NCI-H1092 treated with DMSO at 0.1 percent for 48 hours (cell line): ENCODE results near the gene TLCD1.
A peak's percentile ranks its signal among the peaks of the same experiment; 100 is the strongest.
"Not testable (repeated sequence)": the region's sequence is repeated elsewhere in the genome, so short reads cannot be mapped to it uniquely, and the experiment has no call there.

Experiments
- DNase-seq: peaks from one replicate; lab custom pipeline; 2025; lab: John Stamatoyannopoulos, UW

The TLCD1 gene

DNA sequence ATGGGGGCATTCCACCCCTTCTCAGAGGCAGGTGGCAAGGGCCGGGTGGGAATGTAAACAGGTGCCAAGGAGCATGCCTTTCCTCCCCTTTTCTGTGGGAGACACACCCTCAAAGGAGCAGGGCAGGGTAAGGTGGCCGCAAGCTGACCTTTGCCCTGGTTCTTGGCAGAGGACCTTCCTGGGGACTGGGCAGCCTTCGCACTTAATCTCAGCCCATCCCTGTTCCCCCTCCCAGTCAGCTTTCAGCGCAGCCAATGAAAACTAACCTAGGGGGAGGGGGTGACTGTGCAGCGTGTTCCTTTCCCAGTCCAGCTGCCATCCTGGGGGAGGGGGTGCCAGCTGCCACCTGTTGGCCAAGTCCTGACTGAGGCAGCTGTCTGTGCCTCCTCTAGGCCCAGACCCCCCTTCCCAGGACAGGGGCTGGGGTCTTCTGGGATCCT is 20.6 kb upstream of the TLCD1 start:
- peak; percentile 69 for DNase-seq

DNA sequence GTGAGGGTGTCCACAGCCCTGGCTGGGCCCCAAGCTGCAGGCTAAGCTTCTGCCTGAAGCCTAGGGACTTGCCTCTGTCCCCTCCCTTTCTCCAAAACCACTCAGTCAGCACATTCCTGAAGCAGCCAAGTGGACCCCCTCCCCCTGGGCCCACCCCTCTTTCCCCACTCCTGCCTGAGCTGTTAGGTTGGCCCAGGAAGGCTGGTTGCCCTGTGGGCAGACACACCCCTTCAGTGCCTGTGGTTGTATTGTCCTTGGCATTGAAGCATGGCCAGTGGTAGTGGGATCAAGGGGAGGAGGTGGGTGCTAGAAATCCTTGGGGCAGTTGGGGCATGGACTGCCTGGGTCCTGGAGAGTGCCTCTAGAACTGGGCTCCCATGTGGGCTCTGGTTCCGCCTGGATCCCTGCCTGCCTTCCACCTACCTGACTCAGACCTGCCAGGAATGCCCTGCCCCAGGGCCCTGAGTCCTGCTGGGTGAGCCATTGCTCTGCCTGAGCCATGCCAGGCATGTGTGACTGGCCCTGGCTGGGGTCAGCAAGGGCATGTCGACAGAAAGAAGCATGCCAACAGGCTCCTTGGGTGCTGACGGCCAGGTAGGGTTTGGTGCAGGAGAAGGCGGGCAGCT is 19.9 kb upstream of the TLCD1 start:
- DNase-seq: no peak

DNA sequence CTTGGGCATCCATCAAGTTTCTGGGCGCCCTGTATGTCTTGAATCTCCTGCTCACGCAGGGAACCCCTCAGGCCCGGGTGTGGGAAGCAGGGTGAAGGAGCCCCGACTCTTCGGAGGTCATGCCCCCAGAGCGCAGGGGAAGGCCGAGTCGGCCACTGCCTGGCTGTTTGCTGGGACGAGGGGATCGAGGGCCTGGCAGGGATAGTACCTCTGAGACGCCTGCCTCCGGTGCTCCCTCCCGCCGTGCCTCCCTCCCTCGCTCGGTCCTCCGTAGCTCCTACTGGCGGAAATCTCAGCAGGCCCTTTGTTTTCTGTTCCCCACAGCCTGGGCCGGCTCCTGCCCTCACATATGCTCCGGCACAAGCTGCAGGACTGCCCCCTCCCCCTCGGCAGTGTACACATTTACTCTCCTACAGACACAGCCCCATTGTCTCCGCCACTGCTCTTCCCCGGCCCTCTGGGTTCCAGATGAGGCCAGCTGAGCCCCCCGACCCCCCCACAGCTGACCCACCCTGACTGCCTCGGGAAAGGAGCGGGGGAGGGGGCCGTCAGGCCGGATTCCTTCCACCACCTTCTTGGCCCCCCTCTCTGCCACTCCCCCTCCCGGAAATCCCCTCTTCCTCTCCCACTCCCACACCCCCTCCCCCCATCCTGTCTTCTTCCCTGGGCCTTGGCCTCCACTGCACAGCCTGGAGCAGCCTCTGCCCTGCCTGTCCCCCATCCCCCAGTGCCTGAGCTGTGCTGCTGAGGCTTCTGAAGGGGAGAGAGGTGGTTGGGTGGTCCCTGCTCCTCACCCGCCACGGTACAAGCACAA is 19.1 kb upstream of the TLCD1 start:
- DNase-seq: peak; percentile 48

DNA sequence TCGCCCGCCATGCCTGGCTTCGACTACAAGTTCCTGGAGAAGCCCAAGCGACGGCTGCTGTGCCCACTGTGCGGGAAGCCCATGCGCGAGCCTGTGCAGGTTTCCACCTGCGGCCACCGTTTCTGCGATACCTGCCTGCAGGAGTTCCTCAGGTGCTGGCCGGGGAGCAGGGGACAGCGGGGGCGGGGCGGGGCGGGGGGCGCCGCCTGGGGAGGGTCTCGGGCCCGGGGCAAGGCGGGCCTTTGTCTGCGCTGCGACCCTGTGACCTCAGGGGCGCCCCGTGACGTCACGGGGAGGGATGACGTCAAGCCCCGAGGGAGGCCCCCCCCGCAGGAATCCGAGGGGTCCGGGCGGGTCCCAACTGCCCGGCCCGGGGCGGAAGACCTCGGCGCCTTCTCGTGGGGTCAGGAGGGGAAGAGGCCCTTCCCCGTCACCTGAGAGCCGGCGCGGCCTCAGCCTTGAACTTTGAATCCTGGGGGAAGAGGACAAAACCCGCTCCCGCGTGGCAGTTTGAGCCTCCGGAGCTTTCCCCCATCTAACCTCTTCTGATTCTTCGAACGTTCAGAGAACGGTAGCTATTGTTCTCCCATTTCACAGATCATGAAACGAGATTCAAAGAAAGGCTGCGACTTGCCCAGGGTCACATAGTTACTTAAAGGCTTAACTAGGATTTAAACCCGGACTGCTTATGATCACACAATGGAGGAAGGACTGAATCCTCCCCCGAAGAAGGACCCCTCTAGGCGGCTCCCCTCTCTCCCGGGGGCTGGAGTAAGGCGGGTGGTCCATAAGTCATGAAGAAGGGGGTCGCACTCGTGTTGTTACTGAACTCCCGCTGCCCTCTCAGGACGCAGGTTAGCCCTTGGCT is 18.3 kb upstream of the TLCD1 start:
- DNase-seq: peak; percentile 25

DNA sequence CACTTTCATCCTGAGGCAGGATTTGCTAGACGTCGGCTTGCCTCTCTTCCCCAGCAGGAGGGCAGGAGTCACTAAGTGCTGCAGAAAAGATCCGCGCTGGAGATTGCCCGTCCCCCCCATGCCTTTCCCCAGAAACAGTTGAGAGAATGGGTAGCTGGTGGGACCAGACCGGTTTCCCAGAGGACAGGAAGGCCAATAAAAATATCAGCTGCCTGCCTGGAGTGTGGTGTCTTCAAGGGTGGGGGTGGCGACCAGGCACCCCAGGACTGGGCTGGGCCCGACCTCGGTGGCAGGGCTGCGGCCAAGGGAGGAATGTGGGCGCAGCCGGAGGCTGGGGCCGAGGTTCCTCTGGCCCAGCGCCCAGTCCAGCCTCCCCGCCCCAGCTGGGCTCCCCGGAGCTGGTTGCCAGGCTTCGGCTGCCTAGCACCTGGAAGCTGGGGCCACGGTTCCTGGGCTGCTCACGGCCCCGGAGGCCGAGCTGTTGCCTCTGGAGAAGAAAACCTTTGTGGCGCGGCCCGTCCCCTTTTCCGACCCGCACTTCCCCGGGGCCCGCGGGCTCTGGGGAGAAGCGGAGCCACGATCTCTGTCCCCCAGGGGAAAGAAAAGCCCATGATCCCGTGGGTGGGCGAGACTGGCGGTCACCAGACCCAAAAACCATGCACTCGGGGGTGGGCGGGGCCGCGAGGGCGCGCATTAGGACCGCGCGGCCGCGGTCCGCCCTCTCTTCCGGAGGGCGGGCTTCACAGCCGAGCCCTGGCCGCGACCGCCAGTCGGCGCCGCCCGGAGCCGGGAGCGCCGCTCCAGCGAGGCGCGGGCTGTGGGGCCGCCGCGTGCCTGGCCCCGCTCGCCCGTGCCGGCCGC is 17.4 kb upstream of the TLCD1 start, which contains the start of gene TRAF4:
Gene TRAF4 (plus strand): TSS at position 769 of the 861 bp plus-strand sequence. CDS start 102 bp downstream, outside the sequence.
- DNase-seq: peak; percentile 80

DNA sequence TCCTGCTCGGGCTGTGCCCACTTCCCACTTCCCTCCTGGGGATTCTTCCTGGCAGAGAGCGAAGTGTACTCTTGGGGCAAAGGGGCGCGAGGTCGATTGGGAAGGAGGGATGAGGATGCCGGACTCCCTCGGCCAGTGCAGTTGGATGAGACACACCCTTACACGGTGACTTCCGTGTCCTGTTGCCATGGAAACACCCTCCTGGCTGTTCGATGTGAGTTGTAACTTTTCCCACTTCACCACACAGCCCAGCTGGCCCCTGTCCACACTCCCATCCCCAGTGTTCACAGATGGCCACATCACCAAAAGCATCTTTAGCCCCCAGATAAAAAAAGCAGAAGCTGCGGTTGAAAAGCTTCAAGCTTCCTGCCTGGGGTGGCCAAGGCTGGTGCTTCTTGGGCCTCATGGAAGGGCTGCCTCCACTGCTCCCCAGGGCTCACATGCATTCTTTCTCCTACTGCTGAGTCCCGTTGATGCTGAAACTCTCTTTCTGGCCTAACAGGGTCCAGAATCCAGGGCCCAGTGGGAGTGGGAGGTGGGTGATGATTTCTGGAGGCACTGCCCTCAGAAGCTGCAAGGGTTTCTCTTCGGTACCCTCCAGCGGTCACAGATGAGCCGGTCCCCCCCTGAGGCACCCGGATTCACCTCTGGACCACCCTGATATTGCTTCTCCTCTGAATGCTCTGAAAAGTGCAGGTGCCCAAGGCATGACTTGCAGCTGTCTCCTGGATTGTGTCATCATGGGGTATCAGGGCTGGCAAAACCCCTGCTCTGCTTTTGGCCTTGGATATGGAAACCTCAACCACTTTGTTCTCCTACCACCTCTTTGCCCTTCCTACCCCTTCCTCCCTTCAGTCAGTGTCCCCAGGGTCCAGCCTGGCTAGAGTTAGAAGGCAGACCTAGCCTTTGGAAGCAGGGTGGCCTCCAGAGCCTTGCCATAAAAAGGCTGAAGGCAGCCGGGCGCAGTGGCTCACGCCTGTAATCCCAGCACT is 15.6 kb upstream of the TLCD1 start:
- DNase-seq: no peak

DNA sequence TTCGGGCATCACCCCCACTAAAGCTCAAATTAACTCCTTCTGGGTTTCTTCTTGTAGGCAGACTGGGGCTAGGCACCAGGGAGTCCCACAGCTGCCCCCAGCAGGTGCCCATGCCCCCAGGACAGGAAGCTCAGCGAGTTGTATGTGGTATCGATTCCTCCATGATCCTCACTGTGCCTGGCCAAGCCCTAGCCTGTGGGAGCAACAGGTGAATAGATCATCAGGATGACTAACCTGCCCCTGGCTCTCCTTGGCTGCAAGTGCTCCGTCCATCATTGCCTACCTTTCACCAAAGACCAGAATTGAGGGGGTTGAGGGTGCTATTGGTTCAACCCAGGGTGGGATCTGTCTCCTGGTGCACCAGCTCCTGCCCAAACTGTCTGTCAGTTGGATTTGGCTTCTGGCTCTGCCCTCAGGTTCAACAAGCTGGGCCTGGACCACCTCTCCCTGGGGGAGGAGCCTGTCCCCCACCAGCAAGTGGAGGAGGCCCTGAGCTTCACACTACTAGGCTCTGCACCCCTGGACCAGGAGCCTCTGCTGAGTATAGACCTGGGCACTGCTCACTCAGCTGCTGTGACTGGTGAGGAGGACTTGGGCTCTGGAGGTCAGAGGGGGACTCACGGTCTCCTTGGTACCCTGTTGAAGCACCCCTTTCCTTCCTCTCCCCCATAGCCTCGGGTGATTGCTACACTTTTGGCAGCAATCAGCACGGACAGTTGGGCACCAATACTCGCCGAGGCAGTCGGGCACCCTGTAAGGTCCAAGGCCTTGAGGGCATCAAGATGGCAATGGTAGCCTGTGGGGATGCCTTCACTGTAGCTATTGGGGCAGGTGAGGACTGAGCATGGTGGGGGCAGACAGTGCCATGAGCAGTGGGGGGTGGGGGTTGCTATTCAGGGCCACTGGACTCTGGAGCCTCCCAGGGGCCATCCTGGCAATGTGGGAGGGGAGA is 14.6 kb upstream of the TLCD1 start:
- DNase-seq: no peak

DNA sequence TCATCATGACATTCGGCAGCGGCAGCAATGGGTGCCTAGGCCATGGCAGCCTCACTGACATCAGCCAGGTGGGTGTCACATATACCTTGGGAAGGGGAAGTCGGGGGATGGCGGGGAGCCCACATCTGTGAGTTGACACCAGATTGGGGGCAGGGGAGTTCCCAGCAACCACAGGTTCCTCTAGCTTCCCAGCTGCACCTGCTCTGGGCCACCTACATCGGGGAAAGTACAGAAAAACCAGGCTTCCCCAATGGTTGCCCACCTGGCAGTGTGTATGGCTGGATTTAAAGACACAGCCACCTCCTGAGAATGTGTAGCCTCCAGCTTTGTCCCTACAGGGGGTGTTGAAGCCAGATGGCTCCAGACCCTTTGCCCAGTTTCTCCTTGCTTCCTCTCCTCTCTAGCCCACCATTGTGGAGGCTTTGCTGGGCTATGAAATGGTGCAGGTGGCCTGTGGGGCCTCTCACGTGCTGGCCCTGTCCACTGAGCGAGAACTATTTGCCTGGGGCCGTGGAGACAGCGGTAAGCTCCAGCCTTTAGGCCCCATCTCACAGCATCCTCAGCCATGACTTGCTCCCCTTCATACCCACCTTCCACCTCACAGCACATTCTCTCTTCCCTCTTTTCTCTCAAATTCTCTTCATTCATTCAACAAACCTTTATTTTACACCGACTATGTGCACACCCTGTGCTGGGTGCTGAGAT is 12.8 kb upstream of the TLCD1 start:
- DNase-seq: no peak

DNA sequence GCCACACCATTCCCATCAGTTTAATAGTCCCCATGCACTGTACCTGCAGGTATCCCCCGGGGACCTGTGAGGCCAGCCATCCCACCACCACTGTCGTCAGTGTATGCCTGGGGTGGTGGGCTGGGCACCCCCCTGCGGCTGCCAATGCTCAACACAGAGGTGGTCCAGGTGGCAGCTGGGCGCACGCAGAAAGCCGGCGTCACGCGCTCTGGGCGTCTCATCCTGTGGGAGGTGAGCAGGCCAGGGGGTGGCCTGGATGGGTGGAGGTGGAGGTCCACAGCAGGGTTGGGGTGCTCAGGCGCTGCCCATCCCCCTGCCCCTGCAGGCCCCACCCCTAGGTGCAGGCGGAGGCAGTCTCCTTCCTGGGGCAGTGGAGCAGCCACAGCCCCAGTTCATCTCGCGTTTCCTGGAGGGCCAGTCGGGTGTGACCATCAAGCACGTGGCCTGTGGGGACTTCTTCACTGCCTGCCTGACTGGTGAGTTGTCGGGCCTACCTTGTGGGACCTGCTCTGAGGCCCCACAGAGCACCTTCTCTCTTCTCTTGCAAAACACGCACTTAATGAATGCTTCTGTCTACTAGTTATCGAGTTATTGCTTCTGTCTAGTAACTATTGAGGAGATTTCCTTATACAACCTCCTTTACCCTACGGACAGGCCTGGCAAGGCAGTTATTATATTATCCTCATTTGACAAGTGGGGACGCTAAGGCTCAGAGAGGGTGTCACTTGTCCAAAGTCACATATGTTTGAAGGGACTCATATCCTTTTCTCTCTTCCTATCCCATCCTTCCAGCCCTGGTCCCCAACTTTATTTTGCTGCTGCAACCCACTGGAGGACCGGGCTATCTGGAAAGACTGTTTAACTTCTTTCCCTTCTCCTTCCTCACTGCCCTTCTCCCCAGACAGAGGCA is 12.0 kb upstream of the TLCD1 start:
- DNase-seq: no peak

DNA sequence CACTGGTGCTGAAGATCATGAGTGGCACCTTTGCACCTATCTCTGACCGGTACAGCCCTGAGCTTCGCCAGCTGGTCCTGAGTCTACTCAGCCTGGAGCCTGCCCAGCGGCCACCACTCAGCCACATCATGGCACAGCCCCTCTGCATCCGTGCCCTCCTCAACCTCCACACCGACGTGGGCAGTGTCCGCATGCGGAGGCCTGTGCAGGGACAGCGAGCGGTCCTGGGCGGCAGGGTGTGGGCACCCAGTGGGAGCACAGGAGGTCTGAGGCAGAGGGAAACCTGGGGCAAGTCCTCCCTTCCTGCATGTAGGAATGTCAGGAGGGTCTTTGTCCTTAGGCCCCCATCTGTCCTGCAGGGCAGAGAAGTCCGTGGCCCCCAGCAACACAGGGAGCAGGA is 11.3 kb upstream of the TLCD1 start:
- no peak for DNase-seq

DNA sequence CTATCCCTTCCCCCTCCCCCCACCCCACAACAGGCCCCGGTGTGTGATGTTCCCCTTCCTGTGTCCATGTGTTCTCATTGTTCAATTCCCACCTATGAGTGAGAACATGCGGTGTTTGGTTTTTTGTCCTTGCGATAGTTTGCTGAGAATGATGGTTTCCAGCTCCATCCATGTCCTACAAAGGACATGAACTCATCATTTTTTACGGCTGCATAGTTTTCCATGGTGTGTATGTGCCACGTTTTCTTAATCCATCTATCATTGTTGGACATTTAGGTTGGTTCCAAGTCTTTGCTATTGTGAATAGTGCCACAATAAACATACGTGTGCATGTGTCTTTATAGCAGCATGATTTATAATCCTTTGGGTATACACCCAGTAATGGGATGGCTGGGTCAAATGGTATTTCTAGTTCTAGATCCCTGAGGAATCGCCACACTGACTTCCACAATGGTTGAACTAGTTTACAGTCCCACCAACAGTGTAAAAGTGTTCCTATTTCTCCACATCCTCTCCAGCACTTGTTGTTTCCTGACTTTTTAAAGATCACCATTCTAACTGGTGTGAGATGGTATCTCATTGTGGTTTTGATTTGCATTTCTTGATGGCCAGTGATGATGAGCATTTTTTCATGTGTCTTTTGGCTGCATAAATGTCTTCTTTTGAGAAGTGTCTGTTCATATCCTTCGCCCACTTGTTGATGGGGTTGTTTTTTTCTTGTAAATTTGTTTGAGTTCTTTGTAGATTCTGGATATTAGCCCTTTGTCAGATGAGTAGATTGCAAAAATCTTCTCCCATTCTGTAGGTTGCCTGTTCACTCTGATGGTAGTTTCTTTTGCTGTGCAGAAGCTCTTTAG is 10.1 kb upstream of the TLCD1 start:
- not testable (repeated sequence) for DNase-seq

DNA sequence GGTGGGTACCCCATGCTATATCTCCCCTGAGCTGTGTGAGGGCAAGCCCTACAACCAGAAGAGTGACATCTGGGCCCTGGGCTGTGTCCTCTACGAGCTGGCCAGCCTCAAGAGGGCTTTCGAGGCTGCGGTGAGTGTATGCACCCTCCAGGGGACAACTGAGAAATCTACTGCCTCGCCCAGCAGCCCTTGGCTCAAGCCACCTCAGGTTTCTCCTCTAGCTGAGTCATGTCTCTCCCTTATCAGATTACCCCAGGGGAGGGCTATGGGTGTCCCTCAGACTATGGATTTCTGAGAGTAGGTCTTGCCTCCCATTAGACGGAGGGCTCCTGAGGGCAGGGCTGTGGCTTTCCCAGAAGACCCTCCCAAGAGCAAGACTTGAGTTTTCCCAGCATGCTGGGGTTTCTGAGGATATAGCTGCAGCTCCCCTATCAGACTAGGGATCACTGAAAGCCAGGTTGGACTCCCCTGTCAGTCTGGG is 9.2 kb upstream of the TLCD1 start:
- DNase-seq: no peak

DNA sequence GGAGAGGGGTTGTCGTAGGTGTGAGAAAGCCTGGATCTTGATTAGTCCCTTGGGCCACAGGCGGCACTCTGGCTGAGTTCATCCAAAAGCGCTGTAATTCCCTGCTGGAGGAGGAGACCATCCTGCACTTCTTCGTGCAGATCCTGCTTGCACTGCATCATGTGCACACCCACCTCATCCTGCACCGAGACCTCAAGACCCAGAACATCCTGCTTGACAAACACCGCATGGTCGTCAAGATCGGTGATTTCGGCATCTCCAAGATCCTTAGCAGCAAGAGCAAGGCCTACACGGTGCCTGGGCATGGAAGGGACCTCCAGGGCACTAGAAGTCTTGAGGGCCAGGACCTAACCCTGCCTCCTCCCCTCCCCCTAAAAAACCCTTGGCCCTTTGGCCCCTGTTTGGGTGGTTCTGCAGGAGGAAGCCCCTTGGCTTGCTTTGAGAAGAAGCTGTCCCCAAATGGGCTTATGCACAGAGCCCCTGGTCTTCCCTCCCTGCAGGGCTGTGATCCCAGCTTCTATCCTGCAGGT is 8.7 kb upstream of the TLCD1 start:
- no peak for DNase-seq

DNA sequence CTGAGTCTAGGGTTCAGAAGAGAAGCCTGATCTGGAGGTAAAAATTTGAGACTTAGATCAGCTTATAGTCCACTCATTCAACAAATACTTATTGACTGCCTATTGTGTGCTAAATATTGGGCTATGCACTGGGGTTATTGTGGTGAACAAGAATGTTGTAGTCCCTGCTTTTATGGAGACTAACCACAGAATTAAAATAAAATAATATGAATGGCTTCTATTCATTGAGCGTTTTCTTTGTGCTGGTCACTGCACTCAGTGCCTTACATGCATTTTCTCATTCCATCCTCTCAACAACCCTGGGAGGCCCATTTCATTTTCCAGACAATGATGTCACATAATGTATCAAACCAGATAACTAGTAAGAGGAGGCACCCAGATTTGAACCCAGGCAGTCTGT is 7.3 kb upstream of the TLCD1 start:
- DNase-seq: no peak

DNA sequence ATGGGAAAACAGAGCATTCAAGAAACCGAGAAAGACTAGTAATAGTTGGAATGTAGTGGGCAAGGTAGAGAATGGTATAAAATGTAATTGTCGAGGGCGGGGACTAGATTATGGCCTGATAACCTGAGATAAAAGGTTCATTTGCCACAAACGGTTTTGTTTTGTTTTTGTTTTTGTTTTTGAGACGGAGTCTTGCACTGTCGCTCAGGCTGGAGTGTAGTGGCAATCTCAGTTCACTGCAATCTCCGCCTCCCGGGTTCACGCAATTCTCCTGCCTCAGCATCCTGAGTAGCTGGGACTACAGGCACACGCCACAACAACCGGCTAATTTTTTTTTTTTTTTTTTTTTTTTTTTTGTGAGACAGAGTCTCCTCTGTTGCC is 3.9 kb upstream of the TLCD1 start:
- DNase-seq: no peak
